GM12891 (cell line): ENCODE results near the gene OGDH.

Source experiments
- PAX5 ChIP-seq: IDR thresholded peaks from 2 replicates; pipeline ENCODE4 v1.6.1; 2011; ENCODE audit warnings: low read length, moderate library complexity, mild to moderate bottlenecking; ENCODE audit not compliant: insufficient read depth, severe bottlenecking
- POLR2A ChIP-seq: IDR thresholded peaks from 2 replicates; pipeline ENCODE4 v1.6.1; 2011; ENCODE audit warnings: low read depth, low read length, control low read depth
- POLR2AphosphoS5 ChIP-seq: IDR thresholded peaks from 2 replicates; pipeline ENCODE4 v1.6.1; 2011; ENCODE audit warnings: low read depth, low read length, control low read depth
- POU2F2 ChIP-seq: IDR thresholded peaks from 2 replicates; pipeline ENCODE4 v1.6.1; 2011; ENCODE audit warnings: low read depth, mild to moderate bottlenecking, control low read depth, low read length, moderate library complexity
- TAF1 ChIP-seq: IDR thresholded peaks from 2 replicates; pipeline ENCODE4 v1.6.1; 2011; ENCODE audit warnings: low read depth, low read length, control low read depth

DNA sequence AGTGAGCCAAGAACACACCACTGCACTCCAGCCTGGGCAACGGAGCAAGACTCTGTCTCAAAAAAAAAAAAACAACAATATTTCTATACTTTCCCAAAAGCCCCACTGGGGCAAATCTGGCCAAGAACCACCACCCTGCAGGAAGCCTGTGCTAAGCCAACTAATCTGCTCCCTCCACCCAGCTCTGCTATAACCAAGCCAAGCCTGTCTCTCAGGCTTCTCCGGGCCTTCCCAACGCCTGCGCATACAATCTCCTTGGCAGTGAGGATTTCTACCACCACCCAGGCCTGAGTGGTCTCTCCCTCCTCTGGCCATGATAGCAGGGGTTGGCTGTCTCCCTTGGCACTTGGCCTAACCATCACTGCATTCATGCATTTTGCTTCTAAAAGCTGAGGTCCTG lies 46.9 kb upstream of the OGDH start:
- TF ChIP-seq POLR2AphosphoS5 (no peak), POLR2A (no peak), TAF1 (no peak), PAX5 (no peak), POU2F2 (no peak)
